GM12878 (cell line): ENCODE data around the gene SEMA5A. TPM values are rescaled to one million over a fixed set of nuclear protein-coding genes. Genes with fewer than 3 reads are reported as not detected.

Source experiments
- ATAC-seq: fragments of 200-7000 bp; cut with Tn5 transposase; 3 replicates; pipeline ENCODE4 v1.9.1; 2020; ENCODE audit warnings: mild to moderate bottlenecking, moderate library complexity
- BruUV-seq: library from RNA; stranded (reverse); fragments of 400-500 nt; replicated peaks from 2 replicates; lab custom pipeline; 2021; lab: Mats Ljungman, UMichigan
- CTCF ChIA-PET: fragments of 300-600 bp; sonication (Branson Sonifier 250); formaldehyde crosslinking; extraction: SDS; loops from one replicate; lab custom pipeline; 2021; ENCODE audit warnings: inconsistent platforms; lab: Yijun Ruan, JAX
- POLR2A ChIA-PET: fragments of 350-600 bp; formaldehyde crosslinking; extraction: SDS; loops from one replicate; lab custom pipeline; 2021; ENCODE audit warnings: inconsistent platforms; lab: Charles Lee
- RAD21 ChIA-PET: fragments of 300-600 bp; sonication (Branson Sonifier 250); formaldehyde crosslinking; loops from one replicate; lab custom pipeline; 2023; ENCODE audit warnings: antibody characterized with exemption; ENCODE audit not compliant: unreplicated experiment; lab: Charles Lee
- SMC1A ChIA-PET: fragments of 300-600 bp; sonication (Branson Sonifier 250); formaldehyde crosslinking; loops from one replicate; lab custom pipeline; 2023; ENCODE audit not compliant: unreplicated experiment, uncharacterized antibody; lab: Charles Lee
- DNase-seq: peaks from one replicate; pipeline ENCODE4 v3.0.0-alpha.2; 2011; ENCODE audit warnings: low read depth, low spot score
- FAIRE-seq: peaks from 3 replicates; lab custom pipeline; 2011; peaks lifted over from hg19 to GRCh38; lab: Jason Lieb, UNC
- H2AFZ ChIP-seq: 2 replicates; pipeline ENCODE4 v1.6.0; 2011; ENCODE audit warnings: low read depth, low read length, control low read depth; ENCODE audit not compliant: control insufficient read depth
- H3K27ac ChIP-seq: 2 replicates; pipeline ENCODE4 v1.5.1; 2011; ENCODE audit warnings: control low read depth; ENCODE audit not compliant: control insufficient read depth, insufficient read depth
- H3K27me3 ChIP-seq, 2 experiments: replicated peaks in 1 of 2; 2 replicates each; pipeline versions ENCODE4 v1.6.0 to v1.6.1; 2011; ENCODE audit warnings: low read length in 1 of 2; ENCODE audit not compliant: control insufficient read depth in 2 of 2, insufficient read depth in 2 of 2
- H3K36me3 ChIP-seq, 2 experiments: 2 replicates each; pipeline ENCODE4 v1.5.1; 2011; ENCODE audit warnings: low read length in 1 of 2; ENCODE audit not compliant: control insufficient read depth in 2 of 2, insufficient read depth in 2 of 2
- H3K4me1 ChIP-seq: 2 replicates; pipeline ENCODE4 v1.6.1; 2011; ENCODE audit warnings: mild to moderate bottlenecking, low read length, moderate library complexity, mixed read lengths; ENCODE audit not compliant: control insufficient read depth, insufficient read depth
- H3K4me2 ChIP-seq: 2 replicates; pipeline ENCODE4 v1.6.0; 2011; ENCODE audit warnings: control low read depth; ENCODE audit not compliant: control insufficient read depth, insufficient read depth
- H3K4me3 ChIP-seq: fragments of 200-600 bp; sonication (generic); 2 replicates; pipeline ENCODE4 v1.5.1; 2016
- H3K79me2 ChIP-seq: 2 replicates; pipeline ENCODE4 v1.6.0; 2011; ENCODE audit warnings: low read length; ENCODE audit not compliant: control insufficient read depth, insufficient read depth
- H3K9ac ChIP-seq: 2 replicates; pipeline ENCODE4 v1.8.0; 2011; ENCODE audit warnings: low read length, control low read depth, mixed read lengths; ENCODE audit not compliant: control insufficient read depth, insufficient read depth
- H3K9me3 ChIP-seq: replicated peaks from 3 replicates; pipeline ENCODE4 v1.5.1; 2011; ENCODE audit warnings: mild to moderate bottlenecking, low read length; ENCODE audit not compliant: control insufficient read depth, insufficient read depth
- H4K20me1 ChIP-seq: 2 replicates; pipeline ENCODE4 v1.6.0; 2011; ENCODE audit not compliant: control insufficient read depth, insufficient read depth
- CREM ChIP-seq: IDR thresholded peaks from 2 replicates; pipeline ENCODE4 v1.6.1; 2014; ENCODE audit warnings: antibody characterized with exemption, low read depth
- E2F4 ChIP-seq: IDR thresholded peaks from 2 replicates; pipeline ENCODE4 v1.6.1; 2012; ENCODE audit warnings: low read depth, low read length, improper control_type of control experiment
- NR2C2 ChIP-seq: IDR thresholded peaks from 2 replicates; pipeline ENCODE4 v1.6.1; 2011; ENCODE audit warnings: borderline replicate concordance, low read depth; ENCODE audit not compliant: control insufficient read depth, insufficient read length
- PBX3 ChIP-seq: IDR thresholded peaks from 2 replicates; pipeline ENCODE4 v1.6.1; 2011; ENCODE audit warnings: mild to moderate bottlenecking, low read depth, low read length, moderate library complexity; ENCODE audit not compliant: insufficient replicate concordance
- POLR2A ChIP-seq: IDR thresholded peaks from 2 replicates; pipeline ENCODE4 v1.6.1; 2011; ENCODE audit warnings: low read depth, mild to moderate bottlenecking, low read length
- RAD51 ChIP-seq: fragments of 450-650 bp; IDR thresholded peaks from 2 replicates; pipeline ENCODE4 v1.6.1; 2016; ENCODE audit warnings: moderate library complexity, mild to moderate bottlenecking, inconsistent platforms
- RUNX3 ChIP-seq: IDR thresholded peaks from 2 replicates; pipeline ENCODE4 v1.6.1; 2012; ENCODE audit warnings: low read length, inconsistent platforms
- WGBS: methylation state at CpG from one replicate; pipeline ENCODE4 v1.1.6; 2016; ENCODE audit warnings: low lambda C conversion rate; ENCODE audit not compliant: insufficient replicate concordance, insufficient coverage; ENCODE audit errors: missing lambda C conversion rate; 5-methylcytosine and 5-hydroxymethylcytosine counted together
- in situ Hi-C: fragments of 300-500 bp; cut with MboI; formaldehyde crosslinking; loops from 9 replicates; pipeline ENCODE4 v1.14.3; 2018; ENCODE audit warnings: mixed read lengths
- intact Hi-C: fragments of 100-400 bp; cut with micrococcal nuclease; formaldehyde crosslinking; loops from one replicate; pipeline ENCODE4 v1.14.2; 2022; ENCODE audit not compliant: unreplicated experiment
- polyA plus RNA-seq, 11 experiments: library from polyadenylated mRNA; depleted of rRNA in 4 of 11; unstranded in 6 of 11; stranded (reverse) in 5 of 11; fragments of >200 nt; fragmentation: Nextera tagmentation in 4 of 11; fragmentation: Illumina TruSeq in 1 of 11; extraction: Ambion mirVana in 4 of 11; extraction: Trizol in 1 of 11; gene quantifications; 1 replicate in 1 of 11; 2 replicates in 10 of 11; pipeline versions ENCODE4 v1.2.1 to v1.2.3, GENCODE V29; 2011 to 2016; ENCODE audit warnings: inconsistent platforms in 2 of 11, missing spikeins in 2 of 11, low read depth in 1 of 11
- total RNA-seq, 4 experiments: library from RNA; depleted of rRNA in 3 of 4; stranded (reverse); fragments of >200 nt in 3 of 4; fragmentation: Illumina TruSeq in 1 of 4; extraction: Trizol in 1 of 4; gene quantifications; 2 replicates each; pipeline versions ENCODE4 v1.2.1 to v1.2.3, GENCODE V29; 2013 to 2021

SEMA5A gene
- total and polyA plus RNA-seq, 10 of the 15 experiments (the other 5 are each of a cell fraction or from before 2014, with no cell fraction given): 0.03 to 2.4 (median 0.09) TPM; not detected in 1

- ATAC-seq: no peak
- ChIA-PET POLR2A (no interaction called here), SMC1A (no interaction called here), CTCF (no interaction called here), RAD21 (no interaction called here)
- intact Hi-C loops (no loop called here), in situ Hi-C loops (no loop called here)
- Histone ChIP-seq H3K27me3 (no peaks in the 10 kb centered on the region), H3K4me1 (no peaks in the 10 kb centered on the region), H3K4me2 (no peak overlapping the region), H3K79me2 (no peaks in the 10 kb centered on the region), H3K9me3 (no peaks in the 10 kb centered on the region; the same call in 2 of the 3 replicates), H2AFZ (no peak overlapping the region), H3K36me3 (no peaks in the 10 kb centered on the region), H3K27ac (no peak overlapping the region), H3K9ac (no peak overlapping the region), H3K4me3 (no peak overlapping the region), H4K20me1 (no peaks in the 10 kb centered on the region)
- no peak for TF ChIP-seq POLR2A
- peak; percentile 53 for TF ChIP-seq RUNX3
- BruUV-seq: no TSS peak
- DNase-seq: no peak
- WGBS: 35% methylated on average over 3 of the region's 3 CpGs
- no peak for FAIRE-seq
These were observed 83.8 kb downstream of the SEMA5A start for GRCh38 chr5:9462109-9462508.

- POLR2A ChIA-PET: no interaction called here
- RAD21 ChIA-PET: no interaction called here
- TF ChIP-seq E2F4: no peak
- no peak for TF ChIP-seq RAD51
- no peak for TF ChIP-seq CREM
- no peak for TF ChIP-seq PBX3
- TF ChIP-seq NR2C2: no peak
These were observed 84.8 kb downstream of the SEMA5A start for GRCh38 chr5:9460885-9461645.

More at GRCh38 chr5:9460885-9461645, 84.8 kb downstream of the SEMA5A start:
- DNase-seq: no peak
- no peak for FAIRE-seq
- Histone ChIP-seq H3K27me3 (no peaks in the 10 kb centered on the region), H3K9me3 (no peaks in the 10 kb centered on the region; the same call in 2 of the 3 replicates), H3K4me1 (no peaks in the 10 kb centered on the region), H3K27ac (no peak overlapping the region), H3K4me2 (no peak overlapping the region), H3K4me3 (no peak overlapping the region), H3K9ac (no peak overlapping the region), H4K20me1 (no peaks in the 10 kb centered on the region), H3K36me3 (no peaks in the 10 kb centered on the region), H2AFZ (no peak overlapping the region), H3K79me2 (no peaks in the 10 kb centered on the region)
- SMC1A ChIA-PET: no interaction called here
- ATAC-seq: no peak
- intact Hi-C loops: no loop called here
- 32% methylated on average over 3 of the region's 3 CpGs for WGBS
- CTCF ChIA-PET: no interaction called here
- in situ Hi-C loops: no loop called here
- no TSS peak for BruUV-seq
